HuH-7 (cell line): ENCODE data around the gene SNED1.

Source experiments
- DNase-seq: peaks from one replicate; pipeline ENCODE4 v3.0.0; 2011; ENCODE audit warnings: low spot score

Gene SNED1

GRCh38 chr2:241006412-241006811 lies 8.0 kb downstream of the SNED1 start:
- no peak for DNase-seq

- DNase-seq: no peak
Observed at GRCh38 chr2:241007111-241007510, 8.7 kb downstream of the SNED1 start.

- no peak for DNase-seq
Observed at GRCh38 chr2:241007880-241008710, 9.7 kb downstream of the SNED1 start.

GRCh38 chr2:241008711-241009121 lies 10.3 kb downstream of the SNED1 start:
- DNase-seq: no peak

GRCh38 chr2:241009191-241009590 lies 10.8 kb downstream of the SNED1 start:
- no peak for DNase-seq

- no peak for DNase-seq
Observed at GRCh38 chr2:241009601-241010530, 11.4 kb downstream of the SNED1 start.

GRCh38 chr2:241010531-241011295 lies 12.3 kb downstream of the SNED1 start:
- no peak for DNase-seq

GRCh38 chr2:241011296-241011600 lies 12.8 kb downstream of the SNED1 start:
- no peak for DNase-seq

- no peak for DNase-seq
Observed at GRCh38 chr2:241011751-241012510, 13.5 kb downstream of the SNED1 start.

- DNase-seq: no peak
Observed at GRCh38 chr2:241014224-241014623, 15.8 kb downstream of the SNED1 start.

GRCh38 chr2:241014764-241015163 lies 16.3 kb downstream of the SNED1 start:
- DNase-seq: no peak

- no peak for DNase-seq
Observed at GRCh38 chr2:241015439-241015838, 17.0 kb downstream of the SNED1 start.

GRCh38 chr2:241017228-241017940 lies 19.0 kb downstream of the SNED1 start:
- DNase-seq: no peak

GRCh38 chr2:241018051-241018891 lies 19.9 kb downstream of the SNED1 start:
- no peak for DNase-seq

GRCh38 chr2:241019441-241020139 lies 21.2 kb downstream of the SNED1 start:
- no peak for DNase-seq

GRCh38 chr2:241020201-241020600 lies 21.8 kb downstream of the SNED1 start:
- no peak for DNase-seq

- DNase-seq: no peak
Observed at GRCh38 chr2:241020629-241021190, 22.3 kb downstream of the SNED1 start.

GRCh38 chr2:241025639-241026038 lies 27.2 kb downstream of the SNED1 start:
- no peak for DNase-seq
